HG03135 (cell line): ENCODE data around the gene FAM186B.

Source experiments
- ATAC-seq: cut with Tn5 transposase; IDR thresholded peaks from one replicate; pipeline ENCODE4 v1.9.1; 2021; ENCODE audit warnings: mild to moderate bottlenecking, moderate library complexity; ENCODE audit not compliant: unreplicated experiment

The FAM186B gene

GRCh38 chr12:49539406-49540228, 65.8 kb downstream of the FAM186B start:
- ATAC-seq: no peak

- ATAC-seq: peak; percentile 76
These were observed 66.7 kb downstream of the FAM186B start, which contains the start of gene KCNH3 for GRCh38 chr12:49538510-49539403. Gene KCNH3 (plus strand): TSS chr12:49539030. CDS start chr12:49539417, 387 bp downstream.

GRCh38 chr12:49537752-49538509, 67.5 kb downstream of the FAM186B start:
- no peak for ATAC-seq
